ENCODE results near the gene SINHCAF.

DNA sequence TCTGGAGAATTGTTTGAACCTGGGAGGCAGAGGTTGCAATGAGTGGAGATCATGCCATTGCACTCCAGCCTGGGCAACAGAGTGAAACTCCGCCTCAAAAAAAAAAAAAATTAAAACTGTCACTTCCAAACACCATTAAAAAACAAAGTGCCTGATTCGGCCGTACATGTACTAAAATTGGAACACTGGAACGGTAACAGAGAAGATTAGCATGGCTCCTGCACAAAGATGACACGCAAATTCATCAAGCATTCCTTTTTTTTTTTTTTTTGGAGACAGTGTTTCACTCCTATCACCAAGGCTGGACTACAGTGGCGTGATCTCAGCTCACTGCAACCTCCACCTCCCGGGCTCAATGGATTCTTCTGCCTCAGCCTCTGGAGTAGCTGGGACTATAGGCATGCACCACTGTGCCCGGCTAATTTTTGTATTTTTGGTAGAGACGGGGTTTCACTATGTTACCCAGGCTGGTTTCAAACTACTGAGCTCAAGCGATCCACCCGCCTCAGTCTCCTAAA, 40.2 kb upstream of the SINHCAF start:
- TF ChIP-seq, protein P1, sequence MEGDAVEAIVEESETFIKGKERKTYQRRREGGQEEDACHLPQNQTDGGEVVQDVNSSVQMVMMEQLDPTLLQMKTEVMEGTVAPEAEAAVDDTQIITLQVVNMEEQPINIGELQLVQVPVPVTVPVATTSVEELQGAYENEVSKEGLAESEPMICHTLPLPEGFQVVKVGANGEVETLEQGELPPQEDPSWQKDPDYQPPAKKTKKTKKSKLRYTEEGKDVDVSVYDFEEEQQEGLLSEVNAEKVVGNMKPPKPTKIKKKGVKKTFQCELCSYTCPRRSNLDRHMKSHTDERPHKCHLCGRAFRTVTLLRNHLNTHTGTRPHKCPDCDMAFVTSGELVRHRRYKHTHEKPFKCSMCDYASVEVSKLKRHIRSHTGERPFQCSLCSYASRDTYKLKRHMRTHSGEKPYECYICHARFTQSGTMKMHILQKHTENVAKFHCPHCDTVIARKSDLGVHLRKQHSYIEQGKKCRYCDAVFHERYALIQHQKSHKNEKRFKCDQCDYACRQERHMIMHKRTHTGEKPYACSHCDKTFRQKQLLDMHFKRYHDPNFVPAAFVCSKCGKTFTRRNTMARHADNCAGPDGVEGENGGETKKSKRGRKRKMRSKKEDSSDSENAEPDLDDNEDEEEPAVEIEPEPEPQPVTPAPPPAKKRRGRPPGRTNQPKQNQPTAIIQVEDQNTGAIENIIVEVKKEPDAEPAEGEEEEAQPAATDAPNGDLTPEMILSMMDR (IDR thresholded peaks at IDR 0.05; ENCODE audit: low read depth, low read length, missing input control), result no peak
- TF ChIP-seq, protein P2, sequence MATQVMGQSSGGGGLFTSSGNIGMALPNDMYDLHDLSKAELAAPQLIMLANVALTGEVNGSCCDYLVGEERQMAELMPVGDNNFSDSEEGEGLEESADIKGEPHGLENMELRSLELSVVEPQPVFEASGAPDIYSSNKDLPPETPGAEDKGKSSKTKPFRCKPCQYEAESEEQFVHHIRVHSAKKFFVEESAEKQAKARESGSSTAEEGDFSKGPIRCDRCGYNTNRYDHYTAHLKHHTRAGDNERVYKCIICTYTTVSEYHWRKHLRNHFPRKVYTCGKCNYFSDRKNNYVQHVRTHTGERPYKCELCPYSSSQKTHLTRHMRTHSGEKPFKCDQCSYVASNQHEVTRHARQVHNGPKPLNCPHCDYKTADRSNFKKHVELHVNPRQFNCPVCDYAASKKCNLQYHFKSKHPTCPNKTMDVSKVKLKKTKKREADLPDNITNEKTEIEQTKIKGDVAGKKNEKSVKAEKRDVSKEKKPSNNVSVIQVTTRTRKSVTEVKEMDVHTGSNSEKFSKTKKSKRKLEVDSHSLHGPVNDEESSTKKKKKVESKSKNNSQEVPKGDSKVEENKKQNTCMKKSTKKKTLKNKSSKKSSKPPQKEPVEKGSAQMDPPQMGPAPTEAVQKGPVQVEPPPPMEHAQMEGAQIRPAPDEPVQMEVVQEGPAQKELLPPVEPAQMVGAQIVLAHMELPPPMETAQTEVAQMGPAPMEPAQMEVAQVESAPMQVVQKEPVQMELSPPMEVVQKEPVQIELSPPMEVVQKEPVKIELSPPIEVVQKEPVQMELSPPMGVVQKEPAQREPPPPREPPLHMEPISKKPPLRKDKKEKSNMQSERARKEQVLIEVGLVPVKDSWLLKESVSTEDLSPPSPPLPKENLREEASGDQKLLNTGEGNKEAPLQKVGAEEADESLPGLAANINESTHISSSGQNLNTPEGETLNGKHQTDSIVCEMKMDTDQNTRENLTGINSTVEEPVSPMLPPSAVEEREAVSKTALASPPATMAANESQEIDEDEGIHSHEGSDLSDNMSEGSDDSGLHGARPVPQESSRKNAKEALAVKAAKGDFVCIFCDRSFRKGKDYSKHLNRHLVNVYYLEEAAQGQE (IDR thresholded peaks at IDR 0.05), result no peak
- TF ChIP-seq HNF4G (IDR thresholded peaks at IDR 0.05) (no peak), TAF1 (conservative IDR thresholded peaks at IDR 0.05) (no peak), YY1 (IDR thresholded peaks at IDR 0.05) (no peak), MAX (IDR thresholded peaks at IDR 0.05) (no peak), RXRA (IDR thresholded peaks at IDR 0.05) (no peak), SP1 (IDR thresholded peaks at IDR 0.05) (no peak), RAD21 (IDR thresholded peaks at IDR 0.05) (no peak), EGR1 (IDR thresholded peaks at IDR 0.05; ENCODE audit: low read depth in 2 of 2) (no peak), GABPA (IDR thresholded peaks at IDR 0.05 in 1 of 2, conservative IDR thresholded peaks at IDR 0.05 in 1 of 2) (no peak), JUND (IDR thresholded peaks at IDR 0.05) (no peak)
- TF ChIP-seq, protein P3, sequence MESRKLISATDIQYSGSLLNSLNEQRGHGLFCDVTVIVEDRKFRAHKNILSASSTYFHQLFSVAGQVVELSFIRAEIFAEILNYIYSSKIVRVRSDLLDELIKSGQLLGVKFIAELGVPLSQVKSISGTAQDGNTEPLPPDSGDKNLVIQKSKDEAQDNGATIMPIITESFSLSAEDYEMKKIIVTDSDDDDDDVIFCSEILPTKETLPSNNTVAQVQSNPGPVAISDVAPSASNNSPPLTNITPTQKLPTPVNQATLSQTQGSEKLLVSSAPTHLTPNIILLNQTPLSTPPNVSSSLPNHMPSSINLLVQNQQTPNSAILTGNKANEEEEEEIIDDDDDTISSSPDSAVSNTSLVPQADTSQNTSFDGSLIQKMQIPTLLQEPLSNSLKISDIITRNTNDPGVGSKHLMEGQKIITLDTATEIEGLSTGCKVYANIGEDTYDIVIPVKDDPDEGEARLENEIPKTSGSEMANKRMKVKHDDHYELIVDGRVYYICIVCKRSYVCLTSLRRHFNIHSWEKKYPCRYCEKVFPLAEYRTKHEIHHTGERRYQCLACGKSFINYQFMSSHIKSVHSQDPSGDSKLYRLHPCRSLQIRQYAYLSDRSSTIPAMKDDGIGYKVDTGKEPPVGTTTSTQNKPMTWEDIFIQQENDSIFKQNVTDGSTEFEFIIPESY (IDR thresholded peaks at IDR 0.05), result no peak

Measured in liver (tissue), 3 donors.